ENCODE data around the gene ATG10. TPM values are rescaled to one million over a fixed set of nuclear protein-coding genes. Genes with fewer than 3 reads are reported as not detected.

ATG10 gene
- total RNA-seq, 1 experiment from 2014 or later, result 12.2 TPM

DNA sequence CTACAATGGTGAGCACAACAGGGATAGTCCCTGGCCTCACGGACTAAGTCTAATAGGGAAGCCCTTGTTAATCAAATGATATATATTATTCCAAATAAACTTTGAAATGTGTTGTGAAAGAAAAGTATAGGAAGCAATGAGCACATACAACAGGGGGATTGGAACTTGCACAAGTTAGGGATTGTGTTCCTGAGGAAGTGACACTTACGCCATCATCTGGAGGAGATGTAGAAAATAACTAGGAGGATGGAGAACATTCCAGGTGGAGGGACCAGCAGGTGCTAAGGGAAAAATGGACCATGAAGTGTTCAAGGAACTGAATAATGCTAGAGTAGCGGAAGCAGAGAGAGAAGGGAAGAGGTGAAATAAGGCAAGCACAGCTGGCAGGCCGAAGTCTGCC lies 325.1 kb downstream of the ATG10 start (continued):
- TF ChIP-seq, protein P1, sequence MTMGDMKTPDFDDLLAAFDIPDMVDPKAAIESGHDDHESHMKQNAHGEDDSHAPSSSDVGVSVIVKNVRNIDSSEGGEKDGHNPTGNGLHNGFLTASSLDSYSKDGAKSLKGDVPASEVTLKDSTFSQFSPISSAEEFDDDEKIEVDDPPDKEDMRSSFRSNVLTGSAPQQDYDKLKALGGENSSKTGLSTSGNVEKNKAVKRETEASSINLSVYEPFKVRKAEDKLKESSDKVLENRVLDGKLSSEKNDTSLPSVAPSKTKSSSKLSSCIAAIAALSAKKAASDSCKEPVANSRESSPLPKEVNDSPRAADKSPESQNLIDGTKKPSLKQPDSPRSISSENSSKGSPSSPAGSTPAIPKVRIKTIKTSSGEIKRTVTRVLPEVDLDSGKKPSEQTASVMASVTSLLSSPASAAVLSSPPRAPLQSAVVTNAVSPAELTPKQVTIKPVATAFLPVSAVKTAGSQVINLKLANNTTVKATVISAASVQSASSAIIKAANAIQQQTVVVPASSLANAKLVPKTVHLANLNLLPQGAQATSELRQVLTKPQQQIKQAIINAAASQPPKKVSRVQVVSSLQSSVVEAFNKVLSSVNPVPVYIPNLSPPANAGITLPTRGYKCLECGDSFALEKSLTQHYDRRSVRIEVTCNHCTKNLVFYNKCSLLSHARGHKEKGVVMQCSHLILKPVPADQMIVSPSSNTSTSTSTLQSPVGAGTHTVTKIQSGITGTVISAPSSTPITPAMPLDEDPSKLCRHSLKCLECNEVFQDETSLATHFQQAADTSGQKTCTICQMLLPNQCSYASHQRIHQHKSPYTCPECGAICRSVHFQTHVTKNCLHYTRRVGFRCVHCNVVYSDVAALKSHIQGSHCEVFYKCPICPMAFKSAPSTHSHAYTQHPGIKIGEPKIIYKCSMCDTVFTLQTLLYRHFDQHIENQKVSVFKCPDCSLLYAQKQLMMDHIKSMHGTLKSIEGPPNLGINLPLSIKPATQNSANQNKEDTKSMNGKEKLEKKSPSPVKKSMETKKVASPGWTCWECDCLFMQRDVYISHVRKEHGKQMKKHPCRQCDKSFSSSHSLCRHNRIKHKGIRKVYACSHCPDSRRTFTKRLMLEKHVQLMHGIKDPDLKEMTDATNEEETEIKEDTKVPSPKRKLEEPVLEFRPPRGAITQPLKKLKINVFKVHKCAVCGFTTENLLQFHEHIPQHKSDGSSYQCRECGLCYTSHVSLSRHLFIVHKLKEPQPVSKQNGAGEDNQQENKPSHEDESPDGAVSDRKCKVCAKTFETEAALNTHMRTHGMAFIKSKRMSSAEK (CRISPR knock-in tag; IDR thresholded peaks at IDR 0.05; ENCODE audit: borderline replicate concordance), result no peak

DNA sequence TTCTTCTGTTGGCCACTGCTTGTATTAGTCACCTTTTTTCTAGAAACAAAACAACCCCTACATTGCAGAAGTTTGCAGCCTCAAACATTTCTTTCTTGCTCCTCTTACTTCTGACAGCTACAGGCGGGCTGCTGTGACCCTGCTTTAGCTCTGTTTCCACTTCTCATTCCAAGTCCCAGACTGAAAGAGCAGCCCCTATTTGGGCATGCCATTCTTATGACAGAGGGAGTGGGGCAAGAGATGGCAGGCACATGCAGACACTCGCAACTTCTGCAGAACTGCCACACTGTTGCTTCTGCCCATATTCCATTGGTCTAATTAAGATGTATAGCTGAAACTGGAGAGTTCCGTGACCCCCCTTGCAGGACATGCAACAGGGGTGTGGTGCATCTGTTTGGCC lies 325.9 kb downstream of the ATG10 start:
- H3K4me3 Mint-ChIP-seq, result no peak overlapping the region
- no peaks in the 10 kb centered on the region; the same call in 1 of the 2 replicates for H3K27me3 Mint-ChIP-seq (ENCODE audit: low read depth)
- ATAC-seq (no peak), DNase-seq (ENCODE audit: low spot score) (no peak)
- ChIA-PET POLR2A (no interaction called here), CTCF (no interaction called here)
- TF ChIP-seq SMAD4 (CRISPR knock-in tag; IDR thresholded peaks at IDR 0.05), result no peak
- TF ChIP-seq, protein P2, sequence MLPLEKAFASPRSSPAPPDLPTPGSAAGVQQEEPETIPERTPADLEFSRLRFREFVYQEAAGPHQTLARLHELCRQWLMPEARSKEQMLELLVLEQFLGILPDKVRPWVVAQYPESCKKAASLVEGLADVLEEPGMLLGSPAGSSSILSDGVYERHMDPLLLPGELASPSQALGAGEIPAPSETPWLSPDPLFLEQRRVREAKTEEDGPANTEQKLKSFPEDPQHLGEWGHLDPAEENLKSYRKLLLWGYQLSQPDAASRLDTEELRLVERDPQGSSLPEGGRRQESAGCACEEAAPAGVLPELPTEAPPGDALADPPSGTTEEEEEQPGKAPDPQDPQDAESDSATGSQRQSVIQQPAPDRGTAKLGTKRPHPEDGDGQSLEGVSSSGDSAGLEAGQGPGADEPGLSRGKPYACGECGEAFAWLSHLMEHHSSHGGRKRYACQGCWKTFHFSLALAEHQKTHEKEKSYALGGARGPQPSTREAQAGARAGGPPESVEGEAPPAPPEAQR (CRISPR knock-in tag; IDR thresholded peaks at IDR 0.05), result no peak
- TF ChIP-seq, protein P3, sequence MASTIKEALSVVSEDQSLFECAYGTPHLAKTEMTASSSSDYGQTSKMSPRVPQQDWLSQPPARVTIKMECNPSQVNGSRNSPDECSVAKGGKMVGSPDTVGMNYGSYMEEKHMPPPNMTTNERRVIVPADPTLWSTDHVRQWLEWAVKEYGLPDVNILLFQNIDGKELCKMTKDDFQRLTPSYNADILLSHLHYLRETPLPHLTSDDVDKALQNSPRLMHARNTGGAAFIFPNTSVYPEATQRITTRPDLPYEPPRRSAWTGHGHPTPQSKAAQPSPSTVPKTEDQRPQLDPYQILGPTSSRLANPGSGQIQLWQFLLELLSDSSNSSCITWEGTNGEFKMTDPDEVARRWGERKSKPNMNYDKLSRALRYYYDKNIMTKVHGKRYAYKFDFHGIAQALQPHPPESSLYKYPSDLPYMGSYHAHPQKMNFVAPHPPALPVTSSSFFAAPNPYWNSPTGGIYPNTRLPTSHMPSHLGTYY (CRISPR knock-in tag; IDR thresholded peaks at IDR 0.05), result no peak
- TF ChIP-seq ZNF416 (CRISPR knock-in tag; IDR thresholded peaks at IDR 0.05), result no peak
- TF ChIP-seq, protein P4, sequence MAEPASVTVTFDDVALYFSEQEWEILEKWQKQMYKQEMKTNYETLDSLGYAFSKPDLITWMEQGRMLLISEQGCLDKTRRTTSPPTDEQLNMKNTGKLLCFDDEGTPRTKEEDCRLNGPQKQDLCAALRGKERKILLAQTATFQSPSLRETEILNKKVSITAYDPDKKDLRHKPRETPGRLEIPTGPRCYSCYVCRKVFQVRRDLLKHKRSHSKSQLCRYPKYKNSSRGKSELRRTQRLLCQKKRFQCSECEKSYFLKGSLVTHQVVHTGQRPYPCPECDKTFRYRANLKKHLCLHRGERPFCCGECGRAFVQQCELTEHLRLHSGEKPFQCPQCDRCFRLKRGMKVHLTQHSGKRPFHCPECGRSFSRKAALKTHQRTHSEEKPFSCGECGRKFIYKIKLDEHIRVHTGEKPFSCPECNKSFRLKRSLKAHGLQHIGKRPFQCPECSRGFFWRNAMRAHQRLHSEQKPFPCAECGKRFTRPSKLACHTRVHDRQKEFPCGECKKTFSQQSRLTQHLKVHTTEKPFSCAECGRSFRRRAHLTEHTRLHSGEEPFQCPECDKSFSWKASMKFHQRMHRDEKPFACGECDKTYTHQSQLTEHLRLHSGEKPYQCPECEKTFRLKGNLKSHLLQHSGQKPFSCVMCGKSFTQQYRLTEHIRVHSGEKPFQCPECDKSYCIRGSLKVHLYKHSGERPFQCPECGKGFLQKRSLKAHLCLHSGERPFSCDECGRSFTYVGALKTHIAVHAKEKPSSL (CRISPR knock-in tag; conservative IDR thresholded peaks at IDR 0.05), result no peak
- TF ChIP-seq, protein P5, sequence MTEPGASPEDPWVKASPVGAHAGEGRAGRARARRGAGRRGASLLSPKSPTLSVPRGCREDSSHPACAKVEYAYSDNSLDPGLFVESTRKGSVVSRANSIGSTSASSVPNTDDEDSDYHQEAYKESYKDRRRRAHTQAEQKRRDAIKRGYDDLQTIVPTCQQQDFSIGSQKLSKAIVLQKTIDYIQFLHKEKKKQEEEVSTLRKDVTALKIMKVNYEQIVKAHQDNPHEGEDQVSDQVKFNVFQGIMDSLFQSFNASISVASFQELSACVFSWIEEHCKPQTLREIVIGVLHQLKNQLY (CRISPR knock-in tag; IDR thresholded peaks at IDR 0.05), result no peak
- no peak overlapping the region for H3K27ac Mint-ChIP-seq
- H3K4me1 Mint-ChIP-seq, result peaks cover 35% of the 10 kb centered on the region
- H3K36me3 Mint-ChIP-seq, result no peaks in the 10 kb centered on the region
- H3K9me3 Mint-ChIP-seq, result peaks cover 9% of the 10 kb centered on the region

DNA sequence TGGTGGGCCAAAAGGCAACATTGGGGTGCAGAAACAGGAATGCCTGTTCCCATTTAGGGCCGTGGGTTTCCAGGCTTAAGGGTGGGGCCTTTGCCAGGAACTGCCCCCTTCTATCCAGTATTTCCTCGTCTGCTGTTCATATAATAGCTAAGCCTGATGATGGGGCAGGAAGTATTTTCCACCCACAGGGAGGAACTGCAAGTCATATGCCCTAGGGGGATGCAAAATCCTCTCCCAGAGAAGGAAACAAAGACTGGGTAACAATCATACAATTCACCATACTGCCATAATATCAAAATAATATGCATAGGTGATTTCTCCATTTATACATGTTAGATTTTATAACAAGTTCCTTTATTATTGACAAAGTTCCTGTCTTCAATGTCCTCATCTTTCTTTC lies 326.8 kb downstream of the ATG10 start:
- ATAC-seq (no peak), DNase-seq (ENCODE audit: low spot score) (no peak)
- Mint-ChIP-seq H3K4me3 (no peak overlapping the region), H3K36me3 (no peaks in the 10 kb centered on the region), H3K27ac (no peak overlapping the region), H3K9me3 (peaks cover 9% of the 10 kb centered on the region), H3K27me3 (ENCODE audit: low read depth) (no peaks in the 10 kb centered on the region; the same call in 1 of the 2 replicates), H3K4me1 (peaks cover 29% of the 10 kb centered on the region)
- no peak for TF ChIP-seq PRRX2 (CRISPR knock-in tag; IDR thresholded peaks at IDR 0.05)
- TF ChIP-seq ZNF121 (CRISPR knock-in tag; IDR thresholded peaks at IDR 0.05), result no peak
- TF ChIP-seq MXD4 (CRISPR knock-in tag; IDR thresholded peaks at IDR 0.05; ENCODE audit: borderline replicate concordance), result no peak
- TF ChIP-seq JUN (CRISPR knock-in tag; IDR thresholded peaks at IDR 0.05), result no peak
- ChIA-PET CTCF (no interaction called here), POLR2A (no interaction called here)

DNA sequence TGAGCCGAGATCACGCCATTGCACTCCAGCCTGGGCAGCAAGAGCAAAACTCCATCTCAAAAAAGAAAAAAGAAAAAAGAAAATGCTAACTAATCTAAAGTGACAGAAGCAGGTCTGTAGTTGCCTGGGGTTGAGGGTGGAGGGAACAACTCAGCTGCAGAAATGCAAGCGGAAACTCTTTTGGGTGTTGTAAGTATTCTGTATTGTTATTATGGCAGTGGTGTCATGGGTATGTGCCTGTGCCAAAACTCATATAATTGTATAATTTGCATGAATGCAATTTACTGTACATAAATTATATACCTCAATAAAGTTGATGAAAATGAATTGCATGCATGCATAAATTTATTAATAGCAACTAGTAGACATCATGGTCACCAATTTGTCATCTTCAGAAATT lies 329.4 kb downstream of the ATG10 start:
- TF ChIP-seq, protein P6, sequence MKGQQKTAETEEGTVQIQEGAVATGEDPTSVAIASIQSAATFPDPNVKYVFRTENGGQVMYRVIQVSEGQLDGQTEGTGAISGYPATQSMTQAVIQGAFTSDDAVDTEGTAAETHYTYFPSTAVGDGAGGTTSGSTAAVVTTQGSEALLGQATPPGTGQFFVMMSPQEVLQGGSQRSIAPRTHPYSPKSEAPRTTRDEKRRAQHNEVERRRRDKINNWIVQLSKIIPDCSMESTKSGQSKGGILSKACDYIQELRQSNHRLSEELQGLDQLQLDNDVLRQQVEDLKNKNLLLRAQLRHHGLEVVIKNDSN (CRISPR knock-in tag; IDR thresholded peaks at IDR 0.05), result no peak
- no peak for TF ChIP-seq ZNF219 (CRISPR knock-in tag; IDR thresholded peaks at IDR 0.05; ENCODE audit: borderline replicate concordance)
- TF ChIP-seq FOXK1 (CRISPR knock-in tag; IDR thresholded peaks at IDR 0.05), result no peak
- no peak for TF ChIP-seq CREM (CRISPR knock-in tag; IDR thresholded peaks at IDR 0.05)
- DNase-seq (ENCODE audit: low spot score), result no peak
- POLR2A ChIA-PET, result no interaction called here
- ATAC-seq, result no peak
- CTCF ChIA-PET, result no interaction called here
- Mint-ChIP-seq H3K4me1 (peaks cover 20% of the 10 kb centered on the region), H3K9me3 (peaks cover 9% of the 10 kb centered on the region), H3K27me3 (ENCODE audit: low read depth) (peaks cover 8% of the 10 kb centered on the region), H3K27ac (no peak overlapping the region), H3K36me3 (no peaks in the 10 kb centered on the region), H3K4me3 (no peak overlapping the region)

All from WTC11 (cell line).